Amniotic stem cell (primary cell): ENCODE data around the gene GPR89B.
"Not testable (repeated sequence)": the region's sequence is repeated elsewhere in the genome, so short reads cannot be mapped to it uniquely, and the experiment has no call there.

Source experiments
- DNase-seq: peaks from one replicate; lab custom pipeline; 2025; lab: John Stamatoyannopoulos, UW

Gene GPR89B

DNA sequence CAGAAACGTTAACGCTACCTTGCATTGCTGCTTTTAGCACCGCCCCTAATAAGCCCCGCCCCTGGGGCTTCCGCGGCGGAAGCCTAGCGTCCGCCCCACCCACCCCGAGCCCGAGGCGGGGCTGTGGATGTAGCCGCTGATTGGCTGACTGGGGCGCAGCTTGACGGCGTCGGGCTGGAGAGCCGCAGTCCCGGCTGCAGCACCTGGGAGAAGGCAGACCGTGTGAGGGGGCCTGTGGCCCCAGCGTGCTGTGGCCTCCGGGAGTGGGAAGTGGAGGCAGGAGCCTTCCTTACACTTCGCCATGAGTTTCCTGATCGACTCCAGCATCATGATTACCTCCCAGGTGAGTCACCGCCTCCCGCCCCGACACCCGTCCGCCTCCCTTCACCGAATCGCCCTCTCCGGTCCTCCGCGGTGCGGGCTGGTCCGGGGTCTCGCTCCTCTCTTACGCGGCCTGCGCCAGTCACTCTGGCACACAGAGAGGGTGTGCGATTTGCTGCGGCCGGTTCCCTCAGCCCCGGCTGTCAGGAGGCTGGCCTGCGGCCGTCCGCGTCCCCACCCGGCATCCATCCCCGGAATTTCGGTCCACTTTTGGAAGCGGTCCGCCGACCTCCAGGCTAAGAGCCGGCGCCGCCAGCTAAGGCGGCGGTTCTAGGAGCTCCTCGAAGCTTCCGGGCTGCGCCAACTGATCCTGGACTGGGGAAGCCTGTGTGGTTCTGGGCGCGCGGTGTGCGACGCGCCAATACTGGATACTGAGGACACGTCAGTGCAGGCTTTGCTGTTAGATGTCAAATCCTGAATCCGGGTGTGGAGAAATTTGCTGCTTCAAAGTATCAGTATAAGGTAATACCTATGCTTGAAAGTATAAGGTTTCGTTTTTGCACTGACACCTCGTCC, at the start of gene GPR89B:
GPR89B (plus strand) TSS at position 185 of the 897 bp plus-strand sequence; CDS start at position 302, 117 bp downstream.
- peak; percentile 35 for DNase-seq

DNA sequence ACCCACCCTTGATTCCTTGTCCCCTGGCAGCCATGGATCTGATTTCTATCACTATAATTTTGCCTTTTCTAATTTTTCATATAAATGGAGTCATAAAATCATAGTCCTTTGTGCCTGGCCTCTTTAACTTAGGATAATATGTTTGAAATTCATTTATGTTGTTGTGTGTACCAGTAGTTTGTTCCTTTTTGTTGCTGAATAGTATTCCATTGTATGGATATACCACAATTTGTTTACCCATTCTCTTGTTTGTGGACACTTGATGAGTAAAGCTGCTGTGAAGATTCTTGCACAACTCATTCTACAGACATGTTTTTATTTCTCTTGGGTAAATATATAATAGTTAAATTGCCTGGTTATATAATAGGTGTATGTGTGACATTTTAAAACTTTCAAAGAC, 48.3 kb upstream of the GPR89B start:
- no peak for DNase-seq

DNA sequence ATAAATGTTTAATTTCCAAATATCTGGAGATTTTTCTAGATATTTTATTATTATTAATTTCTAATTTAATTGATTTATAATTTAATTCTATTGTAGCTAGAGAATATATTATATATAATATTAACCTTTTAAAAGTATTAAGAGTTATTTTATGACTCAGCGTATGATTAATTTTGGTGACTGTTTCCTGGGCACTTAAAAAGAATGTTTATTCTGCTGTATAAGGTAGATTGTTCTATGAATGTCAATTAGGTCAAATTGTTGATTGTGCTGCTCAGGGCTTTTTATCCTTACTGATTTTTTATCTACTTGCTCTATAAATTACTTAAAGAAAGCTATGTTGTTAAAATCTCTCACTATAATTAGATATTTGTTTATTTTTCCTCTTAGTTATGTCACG, 45.7 kb upstream of the GPR89B start:
- no peak for DNase-seq

DNA sequence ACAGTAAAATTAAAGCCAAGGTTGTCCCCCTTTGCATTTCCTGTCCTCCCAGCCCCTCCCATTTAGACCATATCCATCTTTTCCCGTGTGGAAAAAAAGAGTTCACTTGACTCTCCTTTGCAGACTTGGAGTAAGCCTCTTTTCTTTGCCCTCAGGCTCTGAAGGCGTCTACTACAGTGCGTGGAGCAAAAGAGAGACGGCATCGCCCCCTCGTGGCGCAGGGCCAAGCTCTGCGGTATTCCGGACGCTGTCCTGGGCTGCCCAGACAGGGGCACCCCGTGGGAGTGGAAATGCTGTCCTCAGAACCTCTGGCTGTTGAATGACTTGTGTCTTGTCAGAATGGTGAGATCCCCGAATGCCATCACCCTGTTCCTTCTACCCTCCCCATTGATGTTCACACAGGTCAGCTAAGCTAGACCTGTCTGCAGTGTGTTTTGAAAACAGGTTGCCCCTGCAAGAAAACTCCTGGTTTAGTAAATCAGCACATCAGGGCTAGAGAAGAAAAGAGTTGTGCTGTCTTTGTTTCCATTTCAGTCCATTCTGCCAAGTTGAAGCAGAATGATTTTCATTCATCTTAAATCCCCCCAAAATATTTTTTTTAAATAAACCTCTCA, 37.9 kb upstream of the GPR89B start:
- DNase-seq, result peak; percentile 4

DNA sequence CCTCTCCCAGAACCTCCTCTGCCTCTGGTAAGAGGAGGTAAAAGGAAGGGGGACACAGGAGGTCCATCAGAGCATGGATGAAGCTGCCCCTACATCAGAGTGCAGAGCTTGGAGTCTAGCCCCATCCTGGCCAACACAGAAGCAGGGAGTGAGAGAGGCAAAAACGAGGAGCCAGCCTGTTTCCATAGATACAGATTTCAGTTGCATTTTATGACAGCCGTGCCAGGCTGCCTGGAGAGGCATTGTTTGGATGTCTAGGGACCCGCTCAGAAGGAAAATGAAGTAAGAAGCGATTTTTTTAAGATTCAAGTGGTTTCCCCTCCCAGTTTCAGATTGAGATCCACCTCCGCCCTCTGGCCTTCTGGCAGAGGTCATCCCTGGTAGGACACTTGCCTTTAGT, 37.1 kb upstream of the GPR89B start:
- DNase-seq, result no peak

DNA sequence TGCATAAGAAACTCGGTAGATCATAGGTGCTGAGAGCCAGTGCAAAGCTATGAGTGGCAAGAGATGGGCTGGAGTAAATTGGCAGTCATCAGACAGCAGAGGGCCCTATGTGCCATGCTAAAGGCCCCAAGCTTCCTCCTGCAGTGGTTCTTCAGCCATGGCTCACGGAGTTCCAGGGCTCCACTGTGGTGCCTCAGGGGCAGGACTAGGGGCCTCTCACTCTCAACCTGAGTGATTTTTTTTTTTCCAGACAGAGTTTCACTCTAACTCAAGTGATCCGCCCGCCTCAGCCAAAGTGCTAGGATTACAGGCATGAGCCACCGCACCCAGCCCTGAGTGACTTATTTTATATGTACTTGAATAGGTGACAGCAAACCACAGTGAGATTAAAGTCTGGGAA, 36.0 kb upstream of the GPR89B start:
- no peak for DNase-seq

DNA sequence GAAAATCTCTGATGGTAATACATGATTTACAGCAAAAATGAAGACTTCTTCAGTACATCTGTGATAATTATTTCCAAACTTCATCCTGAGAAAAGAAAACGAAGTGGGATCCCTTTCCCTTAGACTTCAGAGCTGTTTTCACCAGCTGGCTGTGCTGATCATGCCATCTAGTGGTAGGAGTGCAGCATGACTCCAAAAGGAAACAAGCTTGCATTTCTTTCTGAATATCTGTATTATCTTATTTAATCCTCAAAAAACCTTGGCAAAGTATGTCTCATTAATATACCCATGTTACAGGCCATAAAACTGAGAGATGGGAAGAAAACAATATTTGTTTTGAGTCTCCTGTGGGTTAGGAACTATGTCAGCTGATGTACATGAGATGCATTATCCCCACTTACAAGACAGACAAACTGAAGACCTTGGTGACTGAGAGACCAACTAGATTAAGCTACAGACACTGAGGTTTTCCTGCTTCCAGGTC, 35.4 kb upstream of the GPR89B start:
- peak; percentile 10 for DNase-seq

DNA sequence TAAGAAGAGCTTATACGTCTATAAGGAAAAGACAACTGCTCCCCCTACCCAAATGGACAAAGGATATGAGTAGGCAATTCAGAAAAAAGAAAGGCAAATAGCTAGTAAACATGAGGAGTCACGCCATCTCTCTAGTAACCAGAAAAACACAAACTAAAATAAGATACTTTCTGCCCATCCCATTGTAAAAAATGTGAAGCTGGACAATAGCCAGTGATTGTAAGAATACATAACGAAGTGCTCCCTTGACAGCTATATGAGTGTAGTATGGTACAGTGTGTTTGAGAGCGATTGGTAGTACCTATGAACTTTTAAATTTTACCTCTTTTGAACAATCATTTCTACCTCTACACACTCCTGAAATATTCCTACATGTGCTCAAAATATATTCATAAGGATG, 33.1 kb upstream of the GPR89B start:
- DNase-seq, result no peak

DNA sequence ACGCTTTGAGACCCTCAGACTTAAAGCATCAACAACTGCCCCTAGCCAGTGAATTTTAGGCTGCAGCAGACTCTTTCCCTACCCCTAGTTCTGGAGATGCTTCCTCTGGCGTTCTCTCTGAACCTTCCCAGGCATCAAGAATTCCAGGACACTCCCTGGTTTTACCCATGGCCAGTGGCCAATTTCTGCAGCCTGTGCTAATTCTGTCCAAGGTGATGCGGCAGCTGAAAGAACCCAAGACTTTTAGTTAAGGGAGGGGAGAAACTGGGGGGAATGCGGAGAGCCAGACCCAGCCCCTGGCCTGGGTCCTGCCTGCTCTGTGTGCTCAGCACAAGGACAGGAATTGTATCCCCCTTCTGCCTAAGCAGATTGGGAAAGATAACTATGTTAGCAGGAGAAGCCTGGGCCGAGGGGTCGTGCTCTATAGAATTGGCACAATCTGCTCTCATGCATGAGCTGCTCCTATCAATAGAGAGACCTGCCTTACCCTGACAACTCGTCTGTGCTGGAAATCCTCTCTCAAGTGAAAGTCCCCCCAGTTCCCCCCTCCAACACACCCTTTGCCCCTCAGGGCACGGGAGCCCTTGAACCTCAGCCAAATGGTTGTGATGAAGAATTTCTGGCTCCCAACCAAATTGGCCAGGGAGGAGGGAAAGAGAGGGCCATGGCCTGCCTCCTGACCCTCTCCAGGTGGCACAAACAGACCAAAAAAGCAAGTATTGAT, 31.0 kb upstream of the GPR89B start:
- DNase-seq, result no peak

DNA sequence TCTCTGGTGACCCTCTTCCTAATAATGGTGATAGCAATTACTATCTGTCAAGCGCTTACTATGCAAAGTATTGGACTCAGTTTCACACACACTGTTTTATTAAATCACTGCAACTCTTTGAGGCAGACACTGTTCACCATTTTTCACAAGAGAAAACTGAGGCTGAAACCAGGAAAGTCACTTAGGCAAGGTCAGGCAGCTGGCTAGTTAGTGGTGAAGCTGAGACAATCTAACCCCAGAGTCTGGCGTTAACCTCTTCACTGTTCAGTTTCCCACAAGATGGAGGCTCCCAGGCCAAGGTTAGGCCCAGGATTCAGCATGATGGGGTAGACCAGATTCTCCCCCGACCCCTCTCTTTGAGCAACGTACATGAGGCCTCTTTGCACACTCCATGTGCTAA, 30.4 kb upstream of the GPR89B start:
- DNase-seq, result no peak

DNA sequence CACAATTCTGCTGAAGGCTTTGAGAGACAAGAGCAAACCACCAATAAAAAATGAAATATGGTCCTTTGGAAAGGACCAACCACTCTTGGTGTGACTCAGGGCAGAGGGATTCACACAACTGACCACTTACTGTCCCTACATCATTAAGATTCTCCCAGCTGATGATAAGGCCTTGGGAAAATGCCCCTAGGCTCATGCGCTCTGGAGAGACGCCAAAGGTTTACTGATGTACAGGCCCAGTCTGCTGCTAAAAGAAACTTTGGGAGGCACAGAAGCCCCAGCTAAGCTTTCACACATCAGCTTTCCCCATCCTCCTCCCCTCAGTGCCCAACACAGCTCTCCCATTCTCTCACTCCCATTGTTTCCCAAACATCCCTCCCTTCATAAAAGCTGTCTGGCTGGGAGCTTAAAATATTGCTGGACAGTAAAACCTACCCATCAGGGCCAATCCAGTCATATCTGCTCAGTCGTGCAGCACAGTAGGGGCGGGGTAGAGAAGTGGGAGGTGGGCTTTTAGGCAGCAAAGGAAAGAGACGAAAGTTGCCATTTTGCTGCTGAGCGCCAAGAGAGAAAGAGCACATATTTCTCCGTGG, 25.9 kb upstream of the GPR89B start, which contains the start of gene GJA8:
GJA8 (plus strand) TSS at position 543 of the 593 bp plus-strand sequence. CDS start 5,161 bp downstream, outside the sequence.
- no peak for DNase-seq

DNA sequence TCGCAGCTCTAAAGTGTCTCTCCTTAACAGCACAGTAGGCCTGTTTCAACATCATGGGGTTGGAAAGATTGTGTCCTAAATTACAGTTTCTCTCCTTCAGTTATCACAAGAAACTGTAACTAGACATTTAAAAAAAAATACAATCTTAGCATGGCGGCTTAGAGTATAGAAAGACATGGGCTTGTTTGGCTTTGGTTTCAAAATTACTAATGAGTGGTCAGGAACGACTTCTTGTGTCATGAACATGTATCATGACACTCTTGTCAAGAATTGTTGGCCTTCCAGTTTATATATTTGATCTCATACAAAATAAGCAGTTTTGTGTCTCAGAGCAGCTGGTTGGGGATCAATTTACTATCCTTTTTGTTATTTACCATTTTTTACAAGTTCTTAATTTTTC, 23.5 kb upstream of the GPR89B start:
- no peak for DNase-seq

DNA sequence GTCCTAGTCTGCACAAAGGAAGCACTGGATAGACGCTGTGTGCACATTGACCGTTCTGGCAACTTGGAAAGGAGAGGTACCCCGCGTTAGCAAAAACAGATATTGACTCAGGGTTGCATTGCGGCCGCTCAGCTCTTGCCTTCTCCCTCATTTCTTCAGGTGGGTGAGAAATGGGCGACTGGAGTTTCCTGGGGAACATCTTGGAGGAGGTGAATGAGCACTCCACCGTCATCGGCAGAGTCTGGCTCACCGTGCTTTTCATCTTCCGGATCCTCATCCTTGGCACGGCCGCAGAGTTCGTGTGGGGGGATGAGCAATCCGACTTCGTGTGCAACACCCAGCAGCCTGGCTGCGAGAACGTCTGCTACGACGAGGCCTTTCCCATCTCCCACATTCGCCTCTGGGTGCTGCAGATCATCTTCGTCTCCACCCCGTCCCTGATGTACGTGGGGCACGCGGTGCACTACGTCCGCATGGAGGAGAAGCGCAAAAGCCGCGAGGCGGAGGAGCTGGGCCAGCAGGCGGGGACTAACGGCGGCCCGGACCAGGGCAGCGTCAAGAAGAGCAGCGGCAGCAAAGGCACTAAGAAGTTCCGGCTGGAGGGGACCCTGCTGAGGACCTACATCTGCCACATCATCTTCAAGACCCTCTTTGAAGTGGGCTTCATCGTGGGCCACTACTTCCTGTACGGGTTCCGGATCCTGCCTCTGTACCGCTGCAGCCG, 20.3 kb upstream of the GPR89B start:
- DNase-seq, result no peak

DNA sequence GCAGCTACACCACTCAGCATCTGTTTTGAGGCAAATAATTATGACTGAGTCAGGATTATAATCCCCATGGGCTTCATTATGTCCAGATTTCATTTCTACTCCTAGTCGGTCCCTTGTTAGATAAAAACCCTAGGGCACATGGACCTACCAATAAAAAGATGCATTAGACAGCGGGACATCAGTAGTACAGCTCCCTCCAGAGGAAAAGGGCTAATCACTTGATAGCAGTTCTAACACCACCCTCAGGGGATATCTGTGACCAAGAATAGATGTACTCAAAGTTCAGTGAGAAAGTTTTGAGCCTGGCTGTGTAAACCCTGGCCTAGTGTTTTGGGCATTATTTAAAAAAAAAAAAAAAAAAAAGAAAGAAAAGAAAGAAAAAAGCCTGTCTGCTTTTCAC, 15.7 kb upstream of the GPR89B start:
- DNase-seq, result no peak

DNA sequence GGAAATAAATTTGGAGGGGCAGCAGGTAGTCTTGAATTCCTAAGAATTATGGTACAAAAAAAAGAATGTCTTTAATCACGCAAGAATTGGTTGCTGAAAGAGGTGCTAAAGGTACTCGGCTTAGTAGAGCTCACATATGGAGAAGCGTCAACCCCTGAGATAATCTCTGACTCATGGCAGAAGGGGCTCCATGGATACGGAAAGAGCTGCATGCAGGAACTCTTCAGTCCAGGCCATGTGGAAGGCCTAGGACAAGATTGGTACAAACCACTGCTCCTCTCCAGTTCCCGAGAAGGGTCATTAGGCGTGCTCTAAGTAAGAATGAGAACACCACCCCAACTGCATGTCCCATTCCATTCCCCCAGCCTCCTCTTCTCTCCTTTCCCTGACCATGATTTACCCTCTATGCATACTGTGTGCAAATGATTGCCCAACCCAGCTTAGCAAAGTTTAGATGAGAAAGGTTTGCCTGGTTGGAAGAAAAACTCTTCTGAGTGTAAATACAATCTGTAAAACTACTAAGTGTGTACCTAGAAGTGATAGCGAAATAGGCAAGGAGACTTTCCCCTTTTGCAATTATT, 14.8 kb upstream of the GPR89B start:
- no peak for DNase-seq

DNA sequence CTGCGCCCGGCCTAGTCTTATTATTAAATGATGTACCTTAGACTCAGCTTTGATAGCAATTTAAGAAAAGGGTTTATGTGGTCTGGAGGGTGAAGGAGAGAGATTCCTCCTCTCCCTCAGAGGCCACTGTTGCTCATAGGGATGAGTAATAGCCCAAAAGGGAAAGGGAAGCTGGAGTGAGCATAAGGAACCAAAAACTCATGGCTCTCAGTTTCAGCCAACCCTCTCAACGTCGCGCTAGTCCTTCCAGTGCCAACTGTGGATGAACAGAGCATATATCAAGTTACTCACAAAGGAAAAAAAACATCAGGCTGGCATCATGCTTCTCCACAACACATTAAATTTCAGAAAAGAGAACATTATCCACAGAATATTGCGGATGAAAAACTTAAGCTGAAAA, 8.3 kb upstream of the GPR89B start:
- DNase-seq, result no peak

DNA sequence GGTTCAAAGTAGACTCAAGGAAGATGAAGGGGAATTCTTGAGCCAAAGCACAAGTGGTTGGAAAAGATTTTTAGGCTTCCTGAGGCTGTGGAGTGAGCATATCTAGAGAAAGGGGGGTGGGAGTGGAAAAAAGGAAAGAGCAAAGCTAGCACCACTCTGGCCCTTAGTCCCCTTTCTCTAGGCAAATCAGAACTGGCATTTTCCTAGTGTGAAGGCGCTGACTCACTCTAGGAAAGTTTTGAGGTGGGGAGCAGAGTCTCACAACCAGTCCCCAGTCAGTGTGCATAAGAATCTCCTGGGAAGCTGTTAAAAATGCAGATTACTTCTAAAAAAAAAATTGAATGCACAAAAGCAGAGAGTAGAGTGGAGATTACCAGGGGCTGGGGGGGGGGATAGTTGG, 3.4 kb upstream of the GPR89B start:
- DNase-seq, result no peak

DNA sequence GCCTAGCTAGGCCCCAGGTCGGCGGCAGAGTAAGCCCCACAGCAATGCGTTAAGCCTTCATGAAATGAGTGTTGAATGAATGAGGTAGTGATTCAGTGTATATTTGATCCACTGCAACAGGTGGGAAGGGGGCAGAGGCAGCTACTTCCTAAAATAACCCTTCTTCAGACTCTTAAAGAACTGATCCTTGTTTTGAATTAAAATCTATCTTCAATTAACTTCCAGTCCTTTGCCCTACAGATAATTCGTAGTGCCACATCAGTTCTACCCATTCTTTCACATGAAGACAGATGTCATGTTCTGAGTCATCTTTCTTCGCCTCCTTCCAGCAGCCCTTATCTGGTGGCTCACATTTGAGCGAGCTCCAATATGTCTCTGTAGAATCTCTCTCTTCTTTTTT, 1.0 kb upstream of the GPR89B start:
- not testable (repeated sequence) for DNase-seq

DNA sequence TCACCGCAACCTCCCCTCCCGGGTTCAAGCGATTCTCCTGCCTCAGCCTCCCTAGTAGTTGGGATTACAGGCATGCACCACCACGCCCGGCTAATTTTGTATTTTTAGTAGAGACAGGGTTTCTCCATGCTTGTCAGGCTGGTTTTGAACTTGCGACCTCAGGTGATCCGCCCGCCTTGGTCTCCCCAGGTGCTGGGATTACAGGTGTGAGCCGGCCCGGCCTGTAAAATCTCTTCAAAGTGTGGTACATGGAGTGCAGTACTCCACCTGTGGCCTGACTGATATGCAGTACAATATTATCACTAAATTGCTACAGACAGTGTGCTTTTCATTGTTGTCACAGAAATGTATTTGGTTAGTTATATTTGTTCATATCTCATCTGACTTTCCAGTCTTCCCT, 531 bp upstream of the GPR89B start:
- DNase-seq, result not testable (repeated sequence)

DNA sequence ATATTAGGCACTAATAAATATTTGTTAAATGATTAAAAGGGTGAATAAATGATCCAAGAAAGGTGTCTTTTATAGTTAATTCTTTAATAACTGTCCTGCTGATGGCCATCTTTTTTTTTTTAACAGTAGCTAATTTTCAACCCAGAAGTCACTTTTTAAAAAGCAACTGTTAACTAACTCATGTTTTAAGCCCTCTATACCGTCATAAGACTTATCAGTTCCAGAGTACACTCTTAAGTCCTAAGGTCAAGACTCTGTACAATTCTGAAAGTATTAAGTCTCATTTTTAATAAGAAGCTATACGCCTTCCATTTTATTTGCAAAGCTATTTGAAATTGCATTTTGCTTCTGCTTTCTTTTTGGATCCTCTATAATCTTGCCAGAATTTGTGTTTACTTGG, 2.9 kb downstream of the GPR89B start:
- not testable (repeated sequence) for DNase-seq

DNA sequence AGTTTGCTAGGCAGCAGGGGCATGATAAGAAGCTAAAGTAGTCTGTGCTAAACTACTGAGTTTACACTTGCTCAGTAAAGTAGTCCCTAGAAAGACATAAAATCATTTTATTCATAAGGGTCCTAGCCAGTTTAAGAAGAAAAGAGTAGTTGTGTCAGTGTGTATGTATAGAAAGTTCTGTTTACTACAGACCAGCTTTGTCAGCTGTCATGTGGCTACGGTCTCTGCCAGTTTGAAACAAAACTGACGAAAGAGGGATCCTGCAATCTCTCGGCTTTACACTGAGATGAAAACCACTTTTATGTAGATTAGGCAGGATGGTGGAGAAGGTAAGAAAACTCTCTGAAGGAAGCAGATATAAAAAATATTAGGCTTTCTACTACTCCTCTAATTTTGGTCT, 7.1 kb downstream of the GPR89B start:
- DNase-seq, result not testable (repeated sequence)
